GM23338 (cell line): ENCODE measurements around the gene NLRP7. TPM values are rescaled to one million over a fixed set of nuclear protein-coding genes. Genes with fewer than 3 reads are reported as not detected.

Experiments
- ATAC-seq: fragments of 200-7000 bp; cut with Tn5 transposase; 3 replicates; pipeline ENCODE4 v1.9.1; 2020
- DNase-seq: peaks from one replicate; pipeline ENCODE4 v3.0.0-alpha.2; 2015; ENCODE audit warnings: low spot score
- H2AFZ ChIP-seq: fragments of 200-600 bp; sonication (generic); 2 replicates; pipeline ENCODE4 v1.8.0; 2016; ENCODE audit warnings: antibody characterized with exemption, mild to moderate bottlenecking, moderate library complexity
- H3F3A ChIP-seq: fragments of 200-600 bp; sonication (generic); replicated peaks from 2 replicates; pipeline ENCODE4 v1.8.0; 2017; ENCODE audit warnings: antibody characterized with exemption, mixed run types, low read depth
- H3K27ac ChIP-seq: fragments of 200-600 bp; sonication (generic); 2 replicates; pipeline ENCODE4 v1.6.1; 2016; ENCODE audit warnings: low read depth
- H3K27me3 ChIP-seq: fragments of 200-600 bp; sonication (generic); 2 replicates; pipeline ENCODE4 v1.8.0; 2016; ENCODE audit warnings: mild to moderate bottlenecking, mixed run types, moderate library complexity; ENCODE audit not compliant: insufficient read depth
- H3K36me3 ChIP-seq: fragments of 200-600 bp; sonication (generic); 2 replicates; pipeline ENCODE4 v1.8.0; 2016; ENCODE audit warnings: mild to moderate bottlenecking; ENCODE audit not compliant: insufficient read depth
- H3K4me1 ChIP-seq: fragments of 200-600 bp; sonication (generic); 2 replicates; pipeline ENCODE4 v1.8.0; 2016; ENCODE audit warnings: mild to moderate bottlenecking, moderate library complexity; ENCODE audit not compliant: insufficient read depth
- H3K4me2 ChIP-seq: fragments of 200-600 bp; sonication (generic); 2 replicates; pipeline ENCODE4 v1.7.1; 2017; ENCODE audit warnings: mixed run types
- H3K4me3 ChIP-seq: fragments of 200-600 bp; sonication (generic); 2 replicates; pipeline ENCODE4 v1.6.1; 2016; ENCODE audit warnings: mixed run types
- H3K79me2 ChIP-seq: fragments of 200-600 bp; sonication (generic); replicated peaks from 2 replicates; pipeline ENCODE4 v1.8.0; 2017; ENCODE audit warnings: mild to moderate bottlenecking; ENCODE audit not compliant: insufficient read depth
- H3K9me2 ChIP-seq: fragments of 200-600 bp; sonication (generic); 2 replicates; pipeline ENCODE4 v1.8.0; 2017; ENCODE audit not compliant: insufficient read depth
- H4K20me1 ChIP-seq: fragments of 200-600 bp; sonication (generic); replicated peaks from 2 replicates; pipeline ENCODE4 v1.8.0; 2017; ENCODE audit warnings: mild to moderate bottlenecking; ENCODE audit not compliant: insufficient read depth
- H3K27ac Mint-ChIP-seq: 2 replicates; pipeline ENCODE4 v1.8.0; 2020; ENCODE audit warnings: inconsistent platforms, mild to moderate bottlenecking, moderate library complexity, mixed read lengths
- H3K27me3 Mint-ChIP-seq: 3 replicates; pipeline ENCODE4 v1.8.0; 2022; ENCODE audit warnings: low read depth, mild to moderate bottlenecking, moderate library complexity, mixed read lengths, inconsistent platforms; ENCODE audit not compliant: insufficient read depth, poor library complexity
- H3K36me3 Mint-ChIP-seq: 3 replicates; pipeline ENCODE4 v1.8.0; 2021; ENCODE audit warnings: low read depth, mild to moderate bottlenecking, inconsistent platforms, moderate library complexity, mixed read lengths
- H3K4me1 Mint-ChIP-seq: 3 replicates; pipeline ENCODE4 v1.8.0; 2020; ENCODE audit warnings: mild to moderate bottlenecking, inconsistent platforms, mixed read lengths
- H3K4me3 Mint-ChIP-seq: 3 replicates; pipeline ENCODE4 v1.8.0; 2021; ENCODE audit warnings: moderate library complexity, mild to moderate bottlenecking, inconsistent platforms, mixed read lengths
- H3K9me3 Mint-ChIP-seq: 3 replicates; pipeline ENCODE4 v1.8.0; 2020; ENCODE audit warnings: moderate library complexity, mild to moderate bottlenecking, inconsistent platforms, mixed read lengths
- CREB1 ChIP-seq: fragments of 250-450 bp; sonication (Bioruptor Pico); IDR thresholded peaks from 2 replicates; pipeline ENCODE4 v1.5.0; 2020; ENCODE audit warnings: low read depth, mild to moderate bottlenecking, moderate library complexity
- CTCF ChIP-seq, 2 experiments: fragments of 200-600 bp in 1 of 2; sonication (generic) in 1 of 2; conservative IDR thresholded peaks; 2 replicates each; pipeline versions ENCODE4 v1.5.1 to v1.6.1; 2016 to 2017; ENCODE audit warnings: antibody characterized with exemption in 2 of 2, low read depth in 2 of 2, mild to moderate bottlenecking in 2 of 2, moderate library complexity in 1 of 2
- ETS1 ChIP-seq: IDR thresholded peaks from 2 replicates; pipeline ENCODE4 v1.6.1; 2016; ENCODE audit warnings: antibody characterized with exemption
- EZH2 ChIP-seq: fragments of 200-600 bp; sonication (generic); IDR thresholded peaks from one replicate; pipeline ENCODE4 v1.8.0; 2017; ENCODE audit warnings: antibody characterized with exemption, mild to moderate bottlenecking, low read depth; ENCODE audit not compliant: unreplicated experiment
- EZH2phosphoT487 ChIP-seq: fragments of 200-600 bp; sonication (generic); IDR thresholded peaks from one replicate; pipeline ENCODE4 v1.8.1; 2018; ENCODE audit warnings: antibody characterized with exemption; ENCODE audit not compliant: unreplicated experiment
- JUNB ChIP-seq: IDR thresholded peaks from one replicate; pipeline ENCODE4 v1.6.1; 2016; ENCODE audit warnings: antibody characterized with exemption; ENCODE audit not compliant: unreplicated experiment
- NANOG ChIP-seq: IDR thresholded peaks from 2 replicates; pipeline ENCODE4 v1.6.1; 2016; ENCODE audit warnings: antibody characterized with exemption, borderline replicate concordance
- POLR2AphosphoS5 ChIP-seq: IDR thresholded peaks from 2 replicates; pipeline ENCODE4 v1.6.1; 2016; ENCODE audit warnings: antibody characterized with exemption, low read depth
- REST ChIP-seq: IDR thresholded peaks from one replicate; pipeline ENCODE4 v1.6.1; 2018; ENCODE audit warnings: antibody characterized with exemption; ENCODE audit not compliant: unreplicated experiment
- STAT1 ChIP-seq: IDR thresholded peaks from one replicate; pipeline ENCODE4 v1.6.1; 2016; ENCODE audit warnings: antibody characterized with exemption; ENCODE audit not compliant: unreplicated experiment
- ZNF114 ChIP-seq: fragments of 250-450 bp; sonication (Bioruptor Pico); IDR thresholded peaks from 2 replicates; pipeline ENCODE4 v1.5.0; 2020; ENCODE audit warnings: mild to moderate bottlenecking, moderate library complexity
- ZNF331 ChIP-seq: fragments of 250-450 bp; sonication (Bioruptor Pico); IDR thresholded peaks from 2 replicates; pipeline ENCODE4 v1.5.0; 2020; ENCODE audit warnings: low read depth, mild to moderate bottlenecking, moderate library complexity
- ZNF462 ChIP-seq: fragments of 250-450 bp; sonication (Bioruptor Pico); IDR thresholded peaks from 2 replicates; pipeline ENCODE4 v1.5.0; 2020; ENCODE audit warnings: mild to moderate bottlenecking, moderate library complexity
- polyA plus RNA-seq: library from polyadenylated mRNA; unstranded; fragments of >200 nt; fragmentation: Nextera tagmentation; extraction: Ambion mirVana; gene quantifications from 2 replicates; pipeline ENCODE4 v1.2.1, GENCODE V29; 2016
- total RNA-seq: library from RNA; depleted of rRNA; stranded (reverse); fragments of >200 nt; shearing (Covaris generic); gene quantifications from 2 replicates; pipeline ENCODE4 v1.2.3, GENCODE V29; 2014

Gene NLRP7
- total and polyA plus RNA-seq, 2 experiments from 2014 or later = 1.2 to 2.2 TPM

DNA sequence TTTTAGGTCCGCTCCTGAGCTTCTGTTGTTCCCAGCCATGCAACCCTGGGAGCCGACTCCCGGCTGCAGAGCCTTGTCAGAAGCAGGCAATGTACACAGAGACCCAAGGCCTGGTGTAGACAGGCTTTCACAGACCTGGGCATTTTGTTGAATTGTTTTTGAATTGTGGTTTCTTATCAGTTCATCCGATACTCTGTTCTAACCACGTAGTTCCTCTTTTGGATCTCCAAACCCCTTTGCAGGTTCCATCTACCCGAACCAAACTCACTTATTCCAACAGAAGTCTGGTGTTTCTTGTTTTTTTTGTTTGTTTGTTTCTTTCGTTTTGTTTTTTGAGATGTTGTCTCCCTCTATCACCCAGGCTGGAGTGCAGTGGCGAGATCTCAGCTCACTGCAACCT lies 12.5 kb upstream of the NLRP7 start:
- H3F3A ChIP-seq = no peaks in the 10 kb centered on the region

More for the DNA sequence above, 12.5 kb upstream of the NLRP7 start:
- H3K4me3 ChIP-seq = no peak overlapping the region
- Mint-ChIP-seq H3K27ac (no peak overlapping the region), H3K4me1 (no peaks in the 10 kb centered on the region), H3K36me3 (no peaks in the 10 kb centered on the region), H3K4me3 (no peak overlapping the region), H3K9me3 (peaks cover 25% of the 10 kb centered on the region), H3K27me3 (peaks cover 6% of the 10 kb centered on the region)
- 0 out of 2 replicates have a peak overlapping the region, but pooled peaks have one; percentile 7 for H2AFZ ChIP-seq
- no peaks in the 10 kb centered on the region for H4K20me1 ChIP-seq
- no peak overlapping the region for H3K4me2 ChIP-seq
- H3K27ac ChIP-seq = no peak overlapping the region
- no peaks in the 10 kb centered on the region for H3K27me3 ChIP-seq
- no peaks in the 10 kb centered on the region for H3K36me3 ChIP-seq
- H3K4me1 ChIP-seq = no peaks in the 10 kb centered on the region
- DNase-seq (no peak), ATAC-seq (no peak)
- H3K9me2 ChIP-seq = no peaks in the 10 kb centered on the region
- no peak for TF ChIP-seq ZNF331 (CRISPR knock-in tag)
- TF ChIP-seq NANOG = no peak
- TF ChIP-seq ZNF114 (CRISPR knock-in tag) = no peak
- no peak for TF ChIP-seq ZNF462 (CRISPR knock-in tag)
- TF ChIP-seq JUNB = no peak
- no peak for TF ChIP-seq ETS1
- TF ChIP-seq EZH2 = no peak
- no peak for TF ChIP-seq POLR2AphosphoS5
- TF ChIP-seq STAT1 = no peak
- no peak for TF ChIP-seq CREB1 (CRISPR knock-in tag)
- no peak for TF ChIP-seq REST
- no peak for TF ChIP-seq CTCF (conservative IDR thresholded peaks at IDR 0.05; ENCODE audit: low read depth in 2 of 2)
- TF ChIP-seq EZH2phosphoT487 = no peak
- H3K79me2 ChIP-seq = no peaks in the 10 kb centered on the region
